Right lung (tissue), 5 donors: ENCODE measurements around the gene TNRC18. TPM values are rescaled to one million over a fixed set of nuclear protein-coding genes. Genes with fewer than 3 reads are reported as not detected.
"Not testable (repeated sequence)": the region's sequence is repeated elsewhere in the genome, so short reads cannot be mapped to it uniquely, and the experiment has no call there.

ENCODE experiments used
- DNase-seq, 2 donors: peaks; one replicate each; pipeline ENCODE4 v3.0.0-alpha.2; 2013
- polyA plus RNA-seq, 5 donors: library from polyadenylated mRNA; unstranded; fragments of 120-200 nt; gene quantifications; one replicate each; pipeline versions ENCODE4 v1.2.1 to v1.2.3, GENCODE V29; 2013; ENCODE audit warnings: inconsistent platforms in 1 of 5, low replicate concordance in 1 of 5; ENCODE audit not compliant: insufficient read length in 5 of 5, insufficient read depth in 1 of 5

Gene TNRC18
- polyA plus RNA-seq, 5 donors, result 87.7 to 152 (median 104) TPM

GRCh38 chr7:5351507-5352265, 71.9 kb downstream of the TNRC18 start:
- no peak for DNase-seq

- DNase-seq, result no peak
Measured at GRCh38 chr7:5350600-5351385, 72.8 kb downstream of the TNRC18 start.

- no peak for DNase-seq
Measured at GRCh38 chr7:5350174-5350463, 73.5 kb downstream of the TNRC18 start.

- no peak for DNase-seq
Measured at GRCh38 chr7:5349437-5350173, 74.0 kb downstream of the TNRC18 start.

GRCh38 chr7:5349005-5349380, 74.6 kb downstream of the TNRC18 start:
- DNase-seq, result no peak

GRCh38 chr7:5348134-5349004, 75.3 kb downstream of the TNRC18 start:
- no peak for DNase-seq

GRCh38 chr7:5345671-5346070, 78.0 kb downstream of the TNRC18 start:
- DNase-seq, result no peak

GRCh38 chr7:5345171-5345570, 78.5 kb downstream of the TNRC18 start:
- no peak for DNase-seq

- DNase-seq, result no peak
Measured at GRCh38 chr7:5344342-5344741, 79.3 kb downstream of the TNRC18 start.

- no peak for DNase-seq
Measured at GRCh38 chr7:5343884-5344283, 79.8 kb downstream of the TNRC18 start.

GRCh38 chr7:5342631-5343030, 81.0 kb downstream of the TNRC18 start:
- DNase-seq, result no peak

GRCh38 chr7:5339955-5340354, 83.7 kb downstream of the TNRC18 start:
- DNase-seq, result no peak

GRCh38 chr7:5337047-5337446, 86.6 kb downstream of the TNRC18 start:
- no peak for DNase-seq

GRCh38 chr7:5334671-5335070, 89.0 kb downstream of the TNRC18 start:
- DNase-seq, result no peak

- DNase-seq, result no peak
Measured at GRCh38 chr7:5333121-5334045, 90.3 kb downstream of the TNRC18 start.

- no peak for DNase-seq
Measured at GRCh38 chr7:5332579-5332978, 91.1 kb downstream of the TNRC18 start.

GRCh38 chr7:5330288-5330687, 93.3 kb downstream of the TNRC18 start:
- no peak for DNase-seq

- no peak for DNase-seq
Measured at GRCh38 chr7:5324961-5325360, 98.7 kb downstream of the TNRC18 start.

GRCh38 chr7:5323800-5324781, 99.5 kb downstream of the TNRC18 start:
- DNase-seq, result not testable (repeated sequence)
